Duodenal mucosa (tissue), 2 donors: ENCODE results near the gene HMGN4.

Experiments
- H3K27ac ChIP-seq: one replicate; pipeline ENCODE4 v1.7.0; 2013; ENCODE audit warnings: low read depth, low read length
- H3K27me3 ChIP-seq, 2 donors: one replicate each; pipeline ENCODE4 v1.7.0; 2013; ENCODE audit warnings: low read length in 2 of 2, control low read depth in 1 of 2; ENCODE audit not compliant: insufficient read depth in 2 of 2, control insufficient read depth in 1 of 2
- H3K36me3 ChIP-seq, 2 donors: one replicate each; pipeline ENCODE4 v1.7.0; 2013; ENCODE audit warnings: low read length in 2 of 2, control low read depth in 1 of 2; ENCODE audit not compliant: insufficient read depth in 2 of 2, control insufficient read depth in 1 of 2
- H3K4me1 ChIP-seq, 2 donors: one replicate each; pipeline ENCODE4 v1.7.0; 2013; ENCODE audit warnings: low read length in 2 of 2, control low read depth in 1 of 2; ENCODE audit not compliant: insufficient read depth in 2 of 2, control insufficient read depth in 1 of 2
- H3K4me3 ChIP-seq, 2 donors: one replicate each; pipeline ENCODE4 v1.7.0; 2013; ENCODE audit warnings: low read length in 2 of 2, low read depth in 1 of 2
- H3K9ac ChIP-seq, 2 donors: one replicate each; pipeline ENCODE4 v1.7.0; 2013; ENCODE audit warnings: low read length in 2 of 2, low read depth in 1 of 2
- H3K9me3 ChIP-seq, 2 donors: one replicate each; pipeline ENCODE4 v1.7.0; 2013; ENCODE audit warnings: low read length in 2 of 2, control low read depth in 1 of 2; ENCODE audit not compliant: control insufficient read depth in 1 of 2

Gene HMGN4

DNA sequence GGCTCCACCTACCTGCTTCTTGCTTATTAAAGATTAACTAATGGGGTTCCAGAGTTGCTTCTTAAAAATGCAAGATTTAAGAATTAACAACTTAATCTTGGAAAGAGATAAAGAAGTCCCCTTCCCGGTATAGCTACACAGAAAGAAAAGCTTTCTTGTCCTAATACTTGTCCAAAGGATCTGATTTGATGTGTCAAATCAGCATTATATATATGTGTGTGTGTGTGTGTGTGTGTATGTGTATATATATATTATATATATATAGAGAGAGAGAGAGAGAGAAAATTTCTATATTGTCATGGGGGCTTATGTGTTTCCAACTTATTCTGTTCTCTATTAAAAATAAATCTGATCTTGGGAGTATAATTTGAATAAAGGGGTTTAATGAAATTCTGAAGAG, 4.6 kb upstream of the HMGN4 start:
- Histone ChIP-seq H3K36me3 (no peaks in the 10 kb centered on the region), H3K27me3 (no peaks in the 10 kb centered on the region), H3K4me1 (peaks cover 23 to 24% of the 10 kb centered on the region in 2 donors), H3K4me3 (peak overlapping the region; percentile 74 to 86), H3K9ac (peak overlapping the region; percentile 55 to 69), H3K9me3 (no peaks in the 10 kb centered on the region), H3K27ac (no peak overlapping the region)

GRCh38 chr6:26534681-26535465, 3.3 kb upstream of the HMGN4 start:
- no peak overlapping the region for H3K4me3 ChIP-seq
- no peak overlapping the region for H3K27ac ChIP-seq
- no peaks in the 10 kb centered on the region for H3K36me3 ChIP-seq
- H3K9me3 ChIP-seq, result no peaks in the 10 kb centered on the region
- H3K4me1 ChIP-seq, result peaks cover 31 to 34% of the 10 kb centered on the region in 2 donors
- no peaks in the 10 kb centered on the region for H3K27me3 ChIP-seq
- no peak overlapping the region for H3K9ac ChIP-seq

DNA sequence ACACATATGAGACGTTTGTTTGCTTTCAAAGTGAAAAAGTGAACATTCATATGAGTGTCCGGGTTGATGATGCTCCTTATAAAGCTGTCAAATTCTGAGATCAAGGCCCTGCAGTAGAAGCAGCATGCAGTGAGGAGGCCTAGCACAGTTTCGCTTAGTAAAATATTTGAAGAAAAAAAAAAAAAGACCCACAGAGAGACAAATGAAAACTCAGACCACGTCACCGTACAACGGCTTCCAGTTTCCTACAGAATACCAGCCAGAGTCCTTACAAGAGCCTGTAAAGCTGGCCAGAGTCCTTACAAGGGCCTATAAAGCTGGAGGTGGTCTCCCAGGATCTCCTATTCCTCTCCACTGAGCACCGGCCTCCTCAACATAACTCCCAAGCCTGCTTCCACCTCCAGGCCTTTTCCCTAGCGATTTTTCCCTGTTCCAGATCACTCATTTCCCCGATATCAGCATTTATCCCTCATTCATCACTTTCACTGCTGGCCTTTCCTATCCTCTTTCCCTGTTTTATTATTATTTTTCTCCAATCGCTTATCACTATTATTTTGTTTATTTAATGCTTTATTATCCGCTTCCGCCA, 1.5 kb upstream of the HMGN4 start:
- no peaks in the 10 kb centered on the region for H3K36me3 ChIP-seq
- H3K4me1 ChIP-seq, result peaks cover 31 to 35% of the 10 kb centered on the region in 2 donors
- no peaks in the 10 kb centered on the region for H3K27me3 ChIP-seq
- H3K27ac ChIP-seq, result peak overlapping the region; percentile 83
- H3K9me3 ChIP-seq, result no peaks in the 10 kb centered on the region
- peak overlapping the region; percentile 87 to 89 for H3K4me3 ChIP-seq
- peak overlapping the region; percentile 92 to 93 for H3K9ac ChIP-seq

DNA sequence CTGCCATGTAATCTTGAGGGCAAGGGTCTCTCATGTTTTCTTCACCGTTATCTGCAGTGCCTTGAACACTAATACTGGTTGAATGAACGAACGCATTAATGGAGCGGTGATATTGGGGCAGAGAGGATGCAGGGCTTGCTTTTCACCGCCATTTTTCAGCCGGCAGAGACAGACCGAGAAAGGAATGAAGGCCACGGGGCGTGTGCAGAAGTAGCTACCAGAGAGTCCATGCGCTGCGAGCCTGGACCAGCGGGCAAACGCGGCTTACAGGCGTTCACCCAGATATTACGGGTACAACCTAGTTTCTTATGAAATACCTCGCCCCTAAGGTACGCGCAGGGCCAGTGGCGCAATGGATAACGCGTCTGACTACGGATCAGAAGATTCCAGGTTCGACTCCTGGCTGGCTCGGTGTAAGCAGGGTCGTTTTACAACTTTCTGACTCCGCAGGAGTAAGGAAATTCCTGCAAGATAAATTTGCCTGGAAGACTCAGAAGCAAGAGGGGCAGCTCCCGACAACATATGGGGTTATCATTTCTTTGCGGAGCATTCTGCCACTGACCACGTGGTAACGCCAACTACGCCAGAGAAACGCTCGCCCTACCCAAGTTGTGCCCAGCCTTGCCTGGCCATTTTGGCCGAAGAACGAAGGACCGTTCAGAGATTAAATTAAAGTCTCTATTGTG, 863 bp upstream of the HMGN4 start:
- H3K9ac ChIP-seq, result peak overlapping the region; percentile 92 to 93
- H3K27ac ChIP-seq, result peak overlapping the region; percentile 83
- H3K9me3 ChIP-seq, result no peaks in the 10 kb centered on the region
- H3K4me1 ChIP-seq, result peaks cover 31 to 35% of the 10 kb centered on the region in 2 donors
- H3K36me3 ChIP-seq, result no peaks in the 10 kb centered on the region
- peak overlapping the region; percentile 87 to 89 for H3K4me3 ChIP-seq
- no peaks in the 10 kb centered on the region for H3K27me3 ChIP-seq

DNA sequence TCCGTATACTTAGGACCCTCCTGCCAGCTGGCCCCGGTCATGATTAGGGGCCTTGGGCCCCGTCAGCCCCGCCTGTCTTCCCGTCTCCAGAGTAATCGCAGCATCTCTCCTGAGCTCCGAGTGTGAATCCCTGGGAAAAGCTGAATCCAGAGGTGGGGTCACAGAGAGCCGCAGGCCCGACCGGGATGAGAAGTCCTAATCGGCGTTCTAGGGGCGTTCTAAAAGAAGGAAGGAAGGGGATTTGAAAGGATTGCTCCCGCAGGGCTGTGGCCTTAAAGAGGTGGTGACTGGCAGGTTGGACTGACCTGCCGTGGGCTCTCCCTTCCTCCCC, 371 bp downstream of the HMGN4 start:
- Histone ChIP-seq H3K27ac (peak overlapping the region; percentile 83), H3K27me3 (no peaks in the 10 kb centered on the region), H3K4me3 (peak overlapping the region; percentile 87 to 89), H3K4me1 (peaks cover 29 to 35% of the 10 kb centered on the region in 2 donors), H3K36me3 (peaks cover 3 to 4% of the 10 kb centered on the region in 2 donors), H3K9me3 (no peaks in the 10 kb centered on the region), H3K9ac (peak overlapping the region; percentile 92 to 93)

- Histone ChIP-seq H3K27ac (no peak overlapping the region), H3K9ac (peak overlapping the region; percentile 92 to 93), H3K27me3 (no peaks in the 10 kb centered on the region), H3K4me1 (peaks cover 26 to 32% of the 10 kb centered on the region in 2 donors), H3K4me3 (peak overlapping the region; percentile 87 to 89), H3K9me3 (no peaks in the 10 kb centered on the region), H3K36me3 (peaks cover 3 to 4% of the 10 kb centered on the region in 2 donors)
Observed at GRCh38 chr6:26539071-26539615, 977 bp downstream of the HMGN4 start.

GRCh38 chr6:26541579-26541978, 3.4 kb downstream of the HMGN4 start:
- no peak overlapping the region for H3K9ac ChIP-seq
- H3K36me3 ChIP-seq, result peaks cover 9 to 19% of the 10 kb centered on the region in 2 donors

GRCh38 chr6:26543953-26544352, 5.8 kb downstream of the HMGN4 start:
- H3K4me3 ChIP-seq, result no peak overlapping the region
- H3K36me3 ChIP-seq, result peaks cover 9 to 19% of the 10 kb centered on the region in 2 donors
- peaks cover 4 to 8% of the 10 kb centered on the region in 2 donors for H3K4me1 ChIP-seq
- no peak overlapping the region for H3K9ac ChIP-seq
- no peaks in the 10 kb centered on the region for H3K9me3 ChIP-seq
- no peak overlapping the region for H3K27ac ChIP-seq
- H3K27me3 ChIP-seq, result no peaks in the 10 kb centered on the region

More at GRCh38 chr6:26541579-26541978, 3.4 kb downstream of the HMGN4 start:
- Histone ChIP-seq H3K4me1 (peaks cover 15 to 19% of the 10 kb centered on the region in 2 donors), H3K9me3 (no peaks in the 10 kb centered on the region), H3K4me3 (no peak overlapping the region), H3K27me3 (no peaks in the 10 kb centered on the region), H3K27ac (no peak overlapping the region)

DNA sequence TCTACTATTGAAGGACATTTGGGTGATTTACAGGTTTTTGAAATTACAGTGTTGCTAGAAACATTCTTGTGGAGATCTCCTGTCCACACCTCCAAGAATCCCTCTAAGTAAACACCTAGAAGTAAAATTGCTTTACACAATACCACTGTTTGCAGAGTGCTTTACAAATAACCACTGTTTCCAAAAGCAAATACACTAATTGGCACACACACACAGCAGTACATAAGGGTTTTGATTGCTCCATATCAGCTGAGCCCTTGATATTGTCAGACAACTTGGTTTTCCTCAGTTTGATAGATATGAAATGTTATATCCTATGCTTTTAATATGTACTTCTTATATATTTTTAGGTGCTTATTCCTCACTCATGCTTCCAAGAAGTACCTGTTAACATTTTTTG, 6.3 kb downstream of the HMGN4 start:
- Histone ChIP-seq H3K4me3 (no peak overlapping the region), H3K4me1 (peaks cover 0 to 5% of the 10 kb centered on the region in 2 donors), H3K36me3 (peaks cover 9 to 19% of the 10 kb centered on the region in 2 donors), H3K27me3 (no peaks in the 10 kb centered on the region), H3K27ac (no peak overlapping the region), H3K9me3 (no peaks in the 10 kb centered on the region), H3K9ac (no peak overlapping the region)

- H3K27ac ChIP-seq, result no peak overlapping the region
- no peak overlapping the region for H3K4me3 ChIP-seq
- H3K9me3 ChIP-seq, result no peaks in the 10 kb centered on the region
- H3K9ac ChIP-seq, result no peak overlapping the region
- peaks cover 0 to 3% of the 10 kb centered on the region in 2 donors for H3K4me1 ChIP-seq
- no peaks in the 10 kb centered on the region for H3K27me3 ChIP-seq
- peaks cover 9 to 19% of the 10 kb centered on the region in 2 donors for H3K36me3 ChIP-seq
Observed at GRCh38 chr6:26545627-26546026, 7.5 kb downstream of the HMGN4 start.
